Activated naive CD4-positive, alpha-beta T cell treated with anti-CD3 and anti-CD28 coated beads, Interleukin-2, amount 50 U/mL, for 16 hours (primary cell): ENCODE data around the gene SMPD3.

Experiments used
- DNase-seq: peaks from one replicate; pipeline ENCODE4 v3.0.0-alpha.2; 2020

Gene SMPD3

DNA sequence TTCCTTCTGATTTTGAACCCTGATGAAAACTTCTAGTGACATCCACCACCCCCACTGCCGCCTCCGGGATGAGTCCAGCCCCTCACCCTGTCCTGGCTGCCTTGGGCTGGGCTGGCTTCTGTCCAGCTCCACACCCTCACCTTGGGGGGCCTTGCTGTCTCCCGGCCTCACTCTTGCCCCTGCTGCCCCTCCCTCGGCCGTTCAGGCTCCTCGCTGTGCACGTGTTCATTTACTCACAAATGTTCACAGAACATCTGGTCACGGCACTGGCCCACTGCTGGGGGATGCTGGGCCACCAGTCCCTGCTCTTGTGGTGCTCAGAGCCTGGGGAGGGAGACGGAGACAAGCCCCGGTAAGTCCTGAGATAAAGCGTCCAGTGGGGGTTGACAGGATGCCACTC, 96.8 kb downstream of the SMPD3 start:
- no peak for DNase-seq

DNA sequence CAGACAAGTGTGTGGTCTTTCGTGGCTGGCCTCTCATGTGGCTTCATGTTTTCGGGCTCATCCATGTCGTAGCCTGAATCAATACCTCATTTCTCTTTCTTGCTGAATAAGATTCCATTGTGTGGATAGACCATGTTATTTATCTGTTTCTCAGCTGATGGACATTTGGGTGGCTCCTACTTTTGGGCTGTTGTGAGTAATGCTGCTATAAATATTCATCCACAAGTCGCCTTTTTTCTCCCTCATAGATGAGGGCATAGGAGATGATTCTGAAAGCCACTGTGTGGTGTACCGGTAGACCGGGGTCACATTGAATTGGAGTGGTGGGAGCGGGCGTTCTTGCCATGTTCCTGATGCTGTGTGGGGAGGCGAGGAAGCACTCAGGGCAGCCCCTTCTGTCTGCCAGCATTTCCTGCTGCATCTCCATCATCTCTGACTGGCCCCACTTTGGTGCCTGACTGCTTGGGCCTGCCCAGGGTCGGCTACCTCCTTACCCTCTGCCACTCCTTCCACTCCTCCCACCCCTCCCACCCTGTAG, 97.4 kb downstream of the SMPD3 start:
- DNase-seq: no peak

DNA sequence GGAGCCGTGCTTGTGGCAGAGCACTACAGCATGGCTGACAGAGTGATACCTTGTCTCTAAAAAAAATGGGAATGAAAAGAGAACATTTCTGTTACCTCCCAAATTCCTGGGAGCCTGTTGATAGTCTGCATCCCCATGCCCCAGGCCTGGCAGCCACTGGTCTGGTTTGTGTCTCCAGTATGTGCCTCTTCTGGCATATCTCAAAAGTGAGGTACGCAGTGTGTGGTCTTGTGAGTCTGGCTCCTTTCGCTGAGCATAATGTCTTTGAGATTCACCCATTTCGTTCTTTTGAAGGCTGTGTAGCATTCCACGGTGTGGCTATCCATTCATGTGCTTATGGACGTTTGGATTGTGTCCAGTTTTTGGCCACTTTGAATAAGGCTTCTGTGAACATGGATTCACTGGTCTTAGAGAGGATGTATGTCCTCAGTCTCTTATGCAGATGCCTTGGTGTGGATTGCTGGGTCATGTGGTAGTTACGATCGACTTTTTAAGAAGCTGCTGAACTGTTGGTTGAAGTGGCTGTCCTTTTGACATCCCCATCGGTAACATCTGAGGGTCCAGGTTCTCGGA, 98.4 kb downstream of the SMPD3 start:
- DNase-seq: no peak

DNA sequence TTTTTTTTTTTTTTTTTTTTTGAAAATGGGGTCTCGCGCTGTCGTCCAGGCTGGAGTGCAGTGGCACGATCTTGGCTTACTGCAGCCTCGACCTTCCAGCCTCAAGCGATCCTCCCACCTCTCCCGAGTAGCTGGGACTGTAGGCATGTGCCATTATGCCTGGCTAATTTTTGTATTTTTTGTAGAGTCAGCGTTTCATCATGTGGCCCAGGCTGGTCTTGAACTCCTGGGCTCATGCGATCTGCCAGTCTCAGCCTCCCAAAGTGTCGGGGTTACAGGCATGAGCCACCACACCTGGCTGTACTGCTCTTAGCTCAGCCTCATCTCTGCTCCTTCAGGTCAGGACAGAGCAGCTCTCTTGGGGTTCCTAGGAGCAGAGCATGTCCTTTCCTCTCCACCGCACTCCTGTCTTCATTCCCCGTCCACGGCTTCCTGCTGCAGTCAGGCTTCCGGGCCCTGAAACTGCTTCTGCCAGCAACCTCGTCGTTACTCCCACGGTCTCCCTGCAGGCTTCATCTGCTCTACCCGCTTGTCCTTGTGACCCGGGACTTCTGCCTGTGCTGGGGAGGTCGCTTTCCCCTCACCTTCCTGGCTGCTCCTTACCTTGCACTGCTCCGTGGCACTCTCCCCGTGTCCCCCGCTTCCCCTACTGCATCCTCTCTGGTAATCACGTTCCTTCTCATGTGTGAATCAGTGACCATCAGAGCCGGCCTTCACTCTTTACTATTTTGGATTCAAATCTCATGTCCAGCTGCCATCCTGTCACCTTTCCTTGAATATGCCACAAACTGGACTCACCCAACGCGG, 99.5 kb downstream of the SMPD3 start:
- no peak for DNase-seq

DNA sequence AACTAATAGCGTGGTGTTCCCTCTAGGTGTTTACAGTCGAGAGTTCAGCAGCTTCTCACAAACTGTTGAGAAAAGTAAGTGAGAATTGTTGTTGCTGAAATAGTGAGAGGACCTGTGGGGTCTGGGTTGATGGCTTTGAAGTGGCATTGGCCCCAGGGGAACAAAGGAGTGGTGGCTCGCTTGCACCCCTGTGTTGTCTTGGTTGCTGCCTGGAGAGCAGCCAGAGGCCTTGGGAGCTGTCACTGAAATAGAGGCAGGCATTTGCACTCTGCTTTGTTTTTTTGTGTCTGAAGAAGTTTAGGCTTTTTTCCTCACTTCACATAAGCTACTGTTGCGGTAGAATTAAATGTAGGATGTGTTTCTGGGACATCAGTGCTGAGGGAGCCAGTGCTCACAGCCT, 100.7 kb downstream of the SMPD3 start:
- DNase-seq: no peak

DNA sequence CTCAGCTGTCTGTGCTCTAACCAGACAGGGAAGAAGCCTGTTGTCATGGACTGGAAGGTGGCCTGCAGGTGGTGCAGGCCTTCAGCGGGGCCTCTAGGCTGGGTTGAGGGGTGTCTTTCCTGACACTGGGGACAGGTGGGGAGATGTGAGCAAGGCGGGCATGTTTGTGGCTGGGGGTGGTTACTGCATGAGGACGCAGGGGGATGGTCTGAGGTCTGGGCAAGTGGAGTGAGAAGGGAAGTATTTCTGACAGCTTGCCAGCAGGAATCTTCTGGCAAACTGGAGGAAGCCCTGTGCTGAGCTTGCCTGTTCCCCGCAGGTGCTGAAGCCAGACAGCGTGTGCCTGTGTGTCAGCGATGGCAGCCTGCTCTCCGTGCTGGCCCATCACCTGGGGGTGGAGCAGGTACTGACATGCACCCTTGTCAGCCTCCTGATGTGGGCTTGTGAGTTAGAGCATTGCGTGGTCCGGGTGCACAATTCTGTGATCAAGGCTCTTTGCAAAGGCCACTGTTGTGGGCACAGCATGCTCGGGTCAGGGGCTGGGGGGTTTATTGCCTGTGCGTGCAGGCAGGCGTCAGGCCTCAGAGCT, 101.3 kb downstream of the SMPD3 start:
- DNase-seq: no peak

DNA sequence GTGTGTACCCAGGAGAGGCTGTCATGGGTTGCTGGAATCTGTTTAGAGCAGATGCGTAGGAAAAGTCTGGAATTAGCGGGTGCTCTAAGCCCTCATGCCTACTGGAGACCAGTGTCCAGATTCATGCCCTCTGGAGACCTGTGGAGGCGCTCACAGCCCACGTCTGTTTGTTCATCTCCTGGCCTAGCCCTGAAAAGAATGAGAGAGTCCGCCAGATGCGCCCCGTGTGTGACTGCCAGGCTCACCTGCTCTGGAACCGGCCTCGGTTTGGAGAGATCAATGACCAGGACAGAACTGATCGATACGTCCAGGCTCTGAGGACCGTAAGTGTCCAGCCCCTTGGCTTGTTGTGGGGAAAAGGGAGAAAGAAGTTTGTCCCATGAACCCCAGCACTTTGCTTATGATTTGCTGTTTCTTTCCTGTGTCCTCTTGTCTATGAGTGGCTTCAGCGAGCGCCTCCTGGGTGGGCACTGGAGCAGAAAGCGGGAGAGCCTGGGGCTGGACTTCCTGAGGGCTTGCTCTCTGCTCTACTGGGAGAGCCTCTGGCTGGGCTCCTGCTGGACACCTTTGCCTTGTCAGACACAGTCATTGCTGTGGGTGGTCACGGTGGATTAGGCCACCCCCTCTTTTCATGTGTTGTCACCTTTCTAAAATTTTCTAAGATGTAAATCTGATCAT, 102.2 kb downstream of the SMPD3 start:
- DNase-seq: no peak

DNA sequence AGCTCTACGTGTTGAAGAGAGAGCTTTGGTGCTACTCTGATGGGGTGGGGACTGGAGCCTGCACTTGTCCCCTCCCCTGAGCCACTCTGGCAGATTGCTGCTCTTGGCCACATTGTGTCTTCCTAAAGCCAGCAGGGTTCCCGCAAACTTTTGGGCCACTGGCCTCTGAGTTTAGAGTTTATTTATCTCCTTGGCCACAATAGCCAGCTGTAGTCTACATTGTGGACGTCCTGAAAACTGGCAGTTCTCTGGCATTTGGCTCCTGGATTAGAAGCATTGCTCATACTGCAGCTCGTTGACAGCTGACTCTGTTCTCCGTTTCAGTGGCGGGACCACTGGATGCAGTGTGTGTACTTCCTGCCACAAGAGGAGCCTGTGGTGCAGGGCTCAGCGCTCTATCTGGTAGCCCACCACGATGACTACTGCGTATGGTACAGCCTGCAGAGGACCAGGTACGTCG, 102.9 kb downstream of the SMPD3 start:
- DNase-seq: no peak

DNA sequence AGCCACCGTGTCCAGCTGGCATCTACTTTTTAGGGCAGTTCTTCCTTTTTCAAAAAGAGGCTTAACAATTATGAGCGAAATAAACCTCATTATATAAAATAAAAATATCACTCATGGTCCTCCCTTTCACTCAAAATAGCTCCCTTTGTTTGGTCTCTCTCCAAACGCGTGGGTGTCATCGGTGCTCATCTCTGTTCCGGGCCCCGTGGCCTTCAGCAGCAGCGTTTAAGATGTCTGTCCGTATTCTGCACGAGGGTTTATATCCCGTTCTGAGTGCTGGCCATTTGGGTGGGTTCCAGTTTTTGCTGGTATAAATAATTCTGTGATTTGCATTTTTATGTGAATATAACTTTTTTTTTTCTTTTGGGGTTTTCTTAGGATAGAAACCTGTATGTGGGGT, 104.1 kb downstream of the SMPD3 start:
- DNase-seq: no peak

DNA sequence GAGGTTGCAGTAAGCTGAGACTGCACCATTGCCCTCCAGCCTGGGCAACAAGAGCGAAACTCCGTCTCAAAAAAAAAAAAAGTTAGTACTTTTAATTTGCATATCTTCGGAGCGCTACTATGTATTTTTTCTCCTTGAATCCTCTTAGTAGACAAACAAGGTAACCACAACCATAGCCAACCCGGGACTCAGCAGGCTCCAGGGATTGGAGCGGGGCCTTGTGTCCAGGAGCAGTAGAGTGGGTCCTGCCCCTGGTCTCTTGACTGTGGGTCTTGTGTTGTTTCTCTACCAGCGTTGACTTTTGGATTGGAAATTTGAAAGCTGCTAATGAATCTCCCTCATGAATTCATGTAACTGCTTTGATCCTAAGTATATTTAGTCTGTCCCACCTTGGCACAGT, 105.2 kb downstream of the SMPD3 start:
- DNase-seq: no peak

DNA sequence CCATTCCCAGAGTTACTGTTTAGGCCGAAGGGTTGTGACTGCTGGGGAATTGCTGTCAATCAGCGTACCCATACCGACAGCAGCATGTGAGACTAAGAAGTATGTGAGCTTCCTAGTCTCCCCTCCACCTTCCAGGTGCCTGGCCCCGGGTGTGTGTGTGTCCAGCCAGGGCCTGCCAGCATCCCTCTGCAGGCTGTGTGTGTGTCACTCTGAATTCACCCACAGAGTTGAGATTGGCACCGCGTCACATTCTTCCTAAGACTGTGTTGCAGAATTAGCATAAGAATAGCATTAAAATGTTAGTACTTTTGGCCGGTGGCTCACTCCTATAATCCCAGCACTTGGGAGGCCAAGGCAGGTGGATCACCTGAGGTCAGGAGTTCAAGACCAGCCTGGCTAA, 105.7 kb downstream of the SMPD3 start:
- no peak for DNase-seq

DNA sequence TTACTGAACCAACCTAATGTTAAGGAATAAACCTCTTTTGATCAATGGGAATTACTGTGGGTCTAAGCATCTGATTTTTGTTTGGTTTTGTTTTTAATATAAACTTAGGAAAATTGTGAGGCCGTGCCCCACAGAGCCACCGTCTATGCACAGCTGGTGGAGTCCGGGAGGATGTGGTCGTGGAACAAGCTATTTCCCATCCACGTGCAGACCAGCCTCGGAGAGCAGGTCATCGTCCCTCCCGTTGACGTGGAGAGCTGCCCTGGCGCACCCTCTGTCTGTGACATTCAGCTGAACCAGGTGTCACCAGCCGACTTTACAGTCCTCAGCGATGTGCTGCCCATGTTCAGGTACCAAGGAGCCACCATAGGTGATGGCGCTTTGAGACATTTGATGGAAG, 109.1 kb downstream of the SMPD3 start:
- DNase-seq: no peak

DNA sequence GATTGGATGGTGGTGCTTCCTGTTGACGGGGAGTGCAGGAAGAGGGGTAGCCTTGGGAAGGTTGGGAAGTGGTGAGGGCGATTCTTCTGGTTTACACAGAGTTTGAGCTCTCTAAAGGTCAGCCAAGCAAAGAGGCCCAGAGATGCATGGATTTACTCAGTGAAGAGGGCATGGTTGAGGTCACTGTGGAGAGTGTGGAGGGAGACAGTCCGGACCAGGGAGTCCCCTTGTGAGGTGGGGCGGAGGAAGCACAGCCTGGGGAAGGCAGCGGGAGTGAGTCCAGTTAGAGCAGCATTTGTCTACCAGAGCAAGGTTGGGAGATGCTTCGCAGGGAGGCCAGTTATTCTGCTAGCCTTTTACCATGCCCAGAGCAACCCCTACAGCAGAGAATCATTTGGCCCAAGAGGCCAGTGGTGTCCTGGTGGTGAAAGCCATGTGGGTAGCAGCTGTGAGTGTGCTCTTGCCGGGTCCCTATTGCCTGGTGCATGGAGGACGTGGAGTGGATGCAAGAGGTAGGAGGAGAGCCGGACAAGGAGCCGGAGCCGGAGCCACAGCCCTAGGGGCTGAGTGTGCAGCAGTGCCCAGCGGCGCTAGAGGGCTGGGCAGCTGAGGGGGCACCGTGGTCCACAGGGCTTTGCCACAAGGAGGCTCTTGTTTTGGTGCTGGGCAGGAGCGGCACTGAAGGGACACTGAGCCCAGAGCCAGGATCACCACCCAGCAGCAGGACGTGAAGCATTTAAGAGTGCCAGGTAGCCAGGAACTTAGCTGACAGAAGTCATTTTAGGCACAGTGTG, 109.8 kb downstream of the SMPD3 start:
- no peak for DNase-seq

DNA sequence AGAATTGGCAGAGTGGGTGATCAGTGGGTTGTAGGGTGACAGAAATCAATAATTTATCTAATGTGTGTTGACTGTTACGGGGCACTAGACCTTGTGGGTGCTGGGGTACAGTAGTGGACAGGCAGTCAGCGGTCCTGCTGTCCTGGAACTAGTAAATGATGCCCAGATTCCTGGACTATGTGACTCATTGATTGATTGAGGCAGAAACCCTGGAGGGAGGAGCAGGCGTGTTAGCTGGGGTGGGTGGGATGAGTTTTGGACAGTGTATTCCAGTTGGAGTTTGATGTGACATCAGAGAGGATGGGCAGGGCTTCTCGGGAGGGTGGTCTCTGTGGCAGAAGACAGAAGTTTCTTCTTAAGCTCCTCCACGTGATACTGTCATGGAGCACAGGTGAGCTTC, 113.1 kb downstream of the SMPD3 start:
- no peak for DNase-seq

DNA sequence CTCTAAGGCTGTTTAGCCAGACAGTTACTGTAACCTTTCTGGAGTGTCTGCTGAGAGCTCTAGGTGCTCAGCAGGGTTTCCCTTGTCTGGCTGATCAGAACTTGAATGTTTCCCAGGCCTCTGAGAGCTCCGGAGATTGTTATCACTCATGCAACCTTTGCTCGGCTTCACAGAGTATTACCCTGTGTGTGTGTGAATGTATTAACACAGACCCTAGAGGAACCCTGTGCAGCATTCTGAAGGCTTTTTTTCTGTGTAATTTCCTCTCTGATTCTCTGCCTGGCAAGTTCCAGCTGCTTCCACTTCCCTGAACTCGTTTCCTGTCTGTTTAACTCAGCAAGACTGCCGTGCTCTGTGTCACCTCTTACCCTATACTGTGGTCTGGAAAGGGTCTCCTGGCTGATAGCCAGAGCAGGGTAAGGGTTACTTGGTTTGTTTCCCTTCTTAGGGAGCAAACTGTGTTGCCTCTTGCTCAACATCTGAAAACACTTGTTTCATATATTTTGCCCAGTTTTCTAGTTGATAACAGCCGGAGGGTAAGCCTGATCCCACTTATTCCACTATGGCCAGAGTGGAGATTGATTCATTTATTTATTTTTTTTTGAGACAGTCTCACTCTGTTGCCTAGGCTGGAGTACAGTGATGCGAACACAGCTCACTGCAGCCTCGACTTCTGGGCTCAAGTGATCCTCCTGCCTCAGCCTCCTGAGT, 115.7 kb downstream of the SMPD3 start:
- DNase-seq: no peak

DNA sequence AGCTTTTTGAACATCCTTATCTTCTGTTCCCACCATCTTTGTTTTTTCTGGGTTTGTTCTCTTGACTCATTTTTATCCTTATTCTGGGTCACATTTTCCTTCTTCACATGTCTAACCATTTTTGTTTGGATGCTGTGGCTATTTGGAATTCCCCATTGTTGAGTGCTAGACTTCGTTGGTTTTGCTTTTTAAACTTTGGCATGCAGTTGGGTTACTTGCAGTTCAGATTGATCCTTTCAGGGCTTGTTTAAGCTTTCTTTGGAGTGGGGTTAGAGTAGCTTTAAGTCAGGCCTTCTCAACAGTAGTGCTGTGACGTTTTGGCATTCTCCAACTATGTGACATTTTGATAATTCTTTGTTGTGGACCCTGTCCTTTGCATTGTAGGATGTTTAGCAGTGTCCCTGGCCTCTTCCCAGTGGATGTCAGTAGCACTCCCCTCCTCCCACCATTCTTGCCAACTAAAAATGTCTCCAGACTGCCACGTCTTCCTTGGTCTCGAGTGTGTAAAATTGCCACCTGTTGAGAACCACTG, 116.4 kb downstream of the SMPD3 start:
- DNase-seq: no peak

DNA sequence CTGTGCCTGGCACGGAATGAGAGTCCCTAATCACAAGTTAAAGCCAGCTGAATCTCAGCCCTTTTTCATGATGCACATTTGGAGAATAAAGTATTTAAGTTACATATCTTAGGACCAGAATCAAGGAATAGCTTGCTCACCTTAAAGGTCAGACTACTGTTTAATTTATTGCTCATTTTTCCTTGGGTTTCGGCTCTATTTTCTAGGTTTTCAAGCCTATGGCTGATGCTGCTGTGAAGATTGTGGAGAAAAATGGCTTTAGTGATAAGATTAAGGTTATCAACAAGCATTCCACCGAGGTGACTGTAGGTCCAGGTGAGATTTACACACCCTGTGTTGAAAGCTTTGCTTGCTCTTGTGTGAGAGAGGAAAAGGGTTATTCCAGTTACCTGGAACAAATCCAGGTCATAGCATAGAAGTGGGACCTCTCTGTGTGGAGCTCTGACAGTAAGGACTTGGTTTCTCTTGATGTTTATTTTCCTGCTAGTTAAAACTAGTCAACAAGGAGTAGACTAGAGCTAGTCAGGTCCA, 119.4 kb downstream of the SMPD3 start:
- no peak for DNase-seq

DNA sequence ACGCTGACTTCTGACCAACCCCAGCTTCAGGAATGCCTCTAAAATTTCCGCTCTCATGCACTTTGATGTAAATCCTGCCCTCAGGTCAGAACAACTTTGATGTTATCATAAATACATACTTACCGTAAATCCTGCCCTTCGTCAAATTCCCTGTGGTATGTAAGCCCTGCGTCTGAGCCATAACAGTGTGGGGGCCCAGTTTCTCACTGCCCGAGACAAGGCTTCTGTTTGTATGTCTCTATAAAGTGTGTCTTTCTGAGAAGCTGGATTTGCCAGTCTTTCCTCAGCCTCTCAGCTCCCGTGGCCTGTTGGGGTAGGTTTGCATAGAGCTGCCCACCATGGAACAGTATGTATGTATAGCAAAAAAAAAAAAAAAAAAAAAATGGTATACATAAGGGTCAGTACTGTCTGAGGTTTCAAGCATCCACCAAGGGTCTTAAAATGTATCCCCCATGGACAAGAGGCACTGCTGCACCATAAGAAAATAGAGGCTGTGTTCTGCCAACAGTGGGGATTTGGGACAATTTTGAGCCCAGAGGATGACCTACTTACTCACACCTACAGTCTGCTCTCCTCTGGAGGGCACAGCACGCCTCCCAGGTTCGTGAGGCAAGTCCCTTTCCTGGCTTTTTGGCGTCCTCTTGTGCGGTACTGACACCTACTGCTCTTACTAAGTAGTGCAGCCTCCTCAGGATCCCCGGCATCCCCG, 120.0 kb downstream of the SMPD3 start:
- peak; percentile 74 for DNase-seq

DNA sequence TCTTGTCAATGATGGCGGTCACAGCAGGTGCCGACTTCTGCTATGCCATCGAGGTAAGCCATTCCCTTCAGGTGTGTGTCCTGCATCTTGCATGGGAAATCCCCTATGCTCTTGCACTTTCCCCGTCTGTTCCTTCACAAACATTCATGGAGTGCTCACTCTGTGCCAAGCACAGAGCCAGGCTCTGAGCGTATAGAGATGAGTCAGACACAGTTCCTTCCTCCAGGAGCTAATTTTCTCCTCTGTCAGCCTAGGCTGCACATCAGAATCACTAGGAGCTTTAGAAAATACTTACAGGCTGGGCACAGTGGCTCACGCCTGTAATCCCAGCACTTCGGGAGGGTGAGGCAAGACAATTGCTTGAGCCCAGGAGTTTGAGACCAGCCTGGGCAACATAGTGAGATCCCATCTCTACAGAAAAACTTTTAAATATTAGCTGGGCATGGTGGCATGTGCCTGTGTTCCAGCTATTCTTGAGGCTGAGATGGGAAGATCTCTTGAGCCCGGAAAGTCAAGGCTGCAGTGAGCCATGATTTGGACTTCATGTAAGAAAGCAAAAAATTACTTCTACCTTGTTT, 123.4 kb downstream of the SMPD3 start:
- no peak for DNase-seq

DNA sequence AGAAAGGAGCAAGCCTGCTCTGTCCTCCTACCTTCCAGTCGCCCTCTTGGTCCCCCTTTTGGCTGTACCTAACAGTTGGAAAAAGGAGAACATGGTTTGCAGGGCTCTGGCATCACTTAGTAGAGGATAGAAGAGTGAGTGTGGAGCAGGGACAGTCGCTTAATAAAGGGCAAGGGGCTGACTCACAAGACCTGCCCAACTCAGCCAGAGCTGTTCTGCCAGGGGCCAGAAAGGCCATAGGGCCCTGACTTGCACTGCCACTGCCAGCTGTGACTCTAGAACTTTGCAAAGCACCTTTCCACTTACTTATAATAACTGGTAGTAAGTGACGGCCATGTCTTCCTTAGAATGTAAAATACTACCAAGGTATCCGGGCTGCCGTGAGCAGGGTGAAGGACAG, 124.0 kb downstream of the SMPD3 start:
- DNase-seq: no peak
